Measurements from ENCODE around the gene MDM2. TPM values are rescaled to one million over a fixed set of nuclear protein-coding genes. Genes with fewer than 3 reads are reported as not detected.

Gene MDM2
- total and polyA plus RNA-seq, 8 donors: 30.7 to 132 (median 56.8) TPM

- ATAC-seq (no peak), FAIRE-seq (no peak), DNase-seq (no peak)
- Histone ChIP-seq H3K4me3 (no peak overlapping the region), H3K27ac (no peak overlapping the region), H3K27me3 (no peaks in the 10 kb centered on the region), H3K4me1 (peaks cover 0 to 4% (median 0%) of the 10 kb centered on the region in 3 donors), H3K36me3 (peaks cover 0 to 4% (median 0%) of the 10 kb centered on the region in 3 donors), H3K9me3 (no peaks in the 10 kb centered on the region)
- intact Hi-C loops (cut with DNase I): no loop called here
- TF ChIP-seq, protein P1, sequence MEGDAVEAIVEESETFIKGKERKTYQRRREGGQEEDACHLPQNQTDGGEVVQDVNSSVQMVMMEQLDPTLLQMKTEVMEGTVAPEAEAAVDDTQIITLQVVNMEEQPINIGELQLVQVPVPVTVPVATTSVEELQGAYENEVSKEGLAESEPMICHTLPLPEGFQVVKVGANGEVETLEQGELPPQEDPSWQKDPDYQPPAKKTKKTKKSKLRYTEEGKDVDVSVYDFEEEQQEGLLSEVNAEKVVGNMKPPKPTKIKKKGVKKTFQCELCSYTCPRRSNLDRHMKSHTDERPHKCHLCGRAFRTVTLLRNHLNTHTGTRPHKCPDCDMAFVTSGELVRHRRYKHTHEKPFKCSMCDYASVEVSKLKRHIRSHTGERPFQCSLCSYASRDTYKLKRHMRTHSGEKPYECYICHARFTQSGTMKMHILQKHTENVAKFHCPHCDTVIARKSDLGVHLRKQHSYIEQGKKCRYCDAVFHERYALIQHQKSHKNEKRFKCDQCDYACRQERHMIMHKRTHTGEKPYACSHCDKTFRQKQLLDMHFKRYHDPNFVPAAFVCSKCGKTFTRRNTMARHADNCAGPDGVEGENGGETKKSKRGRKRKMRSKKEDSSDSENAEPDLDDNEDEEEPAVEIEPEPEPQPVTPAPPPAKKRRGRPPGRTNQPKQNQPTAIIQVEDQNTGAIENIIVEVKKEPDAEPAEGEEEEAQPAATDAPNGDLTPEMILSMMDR (IDR thresholded peaks at IDR 0.05): no peak
- 97 to 98% methylated on average over 4 of the region's 4 CpGs for WGBS, 2 donors
Measured at GRCh38 chr12:68878846-68879245, 70.9 kb downstream of the MDM2 start.

- Histone ChIP-seq H3K9me3 (no peaks in the 10 kb centered on the region), H3K27ac (no peak overlapping the region), H3K27me3 (no peaks in the 10 kb centered on the region), H3K4me3 (no peak overlapping the region), H3K4me1 (peaks cover 0 to 4% (median 0%) of the 10 kb centered on the region in 3 donors), H3K36me3 (peaks cover 0 to 4% (median 0%) of the 10 kb centered on the region in 3 donors)
- intact Hi-C loops (cut with DNase I): no loop called here
- 61 to 64% methylated on average over 5 of the region's 5 CpGs for WGBS, 2 donors
- TF ChIP-seq, protein P1 (IDR thresholded peaks at IDR 0.05): no peak
- no peak for ATAC-seq
- no peak for FAIRE-seq
- DNase-seq: no peak
Measured at GRCh38 chr12:68880660-68881325, 72.8 kb downstream of the MDM2 start.

DNA sequence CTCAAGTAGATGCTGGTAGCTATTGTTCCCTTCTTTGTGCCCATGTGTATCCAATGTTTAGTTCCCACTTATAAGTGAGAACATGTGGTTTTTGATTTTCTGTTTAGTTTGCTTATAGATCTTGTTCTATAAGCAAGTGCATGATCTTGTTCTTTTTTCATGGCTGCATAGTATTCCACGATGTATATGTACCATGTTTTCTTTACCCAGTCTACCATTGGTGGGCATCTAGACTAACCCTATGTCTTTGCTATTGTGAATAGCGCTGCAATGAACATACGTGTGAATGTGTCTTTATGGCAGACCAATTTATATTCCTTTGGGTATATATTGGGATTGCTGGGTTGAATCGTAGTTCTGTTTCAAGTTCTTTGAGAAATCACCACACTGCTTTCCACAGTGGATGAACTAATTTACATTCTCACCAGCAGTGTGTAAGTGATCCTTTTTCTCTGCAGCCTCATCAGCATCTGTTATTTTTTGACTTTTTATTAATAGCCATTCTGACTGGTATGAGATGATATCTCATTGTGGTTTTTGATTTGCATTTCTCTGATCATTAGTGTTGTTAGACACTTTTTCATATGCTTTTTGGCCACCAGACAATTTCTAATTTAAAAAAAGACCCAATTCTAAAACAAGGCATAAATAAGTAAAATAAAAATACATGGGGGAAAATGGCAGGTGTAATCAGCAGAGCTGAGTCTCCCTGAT is 74.4 kb downstream of the MDM2 start:
- no peak for FAIRE-seq
- TF ChIP-seq, protein P1 (IDR thresholded peaks at IDR 0.05): no peak
- peaks cover 0 to 4% (median 0%) of the 10 kb centered on the region in 3 donors for H3K4me1 ChIP-seq
- WGBS, 2 donors: 93 to 96% methylated on average over 4 of the region's 4 CpGs
- H3K9me3 ChIP-seq: no peaks in the 10 kb centered on the region
- H3K36me3 ChIP-seq: peaks cover 0 to 4% (median 0%) of the 10 kb centered on the region in 3 donors
- DNase-seq: no peak
- H3K4me3 ChIP-seq: no peak overlapping the region
- ATAC-seq: no peak
- H3K27me3 ChIP-seq: no peaks in the 10 kb centered on the region
- intact Hi-C loops (cut with DNase I): no loop called here
- no peak overlapping the region for H3K27ac ChIP-seq

DNA sequence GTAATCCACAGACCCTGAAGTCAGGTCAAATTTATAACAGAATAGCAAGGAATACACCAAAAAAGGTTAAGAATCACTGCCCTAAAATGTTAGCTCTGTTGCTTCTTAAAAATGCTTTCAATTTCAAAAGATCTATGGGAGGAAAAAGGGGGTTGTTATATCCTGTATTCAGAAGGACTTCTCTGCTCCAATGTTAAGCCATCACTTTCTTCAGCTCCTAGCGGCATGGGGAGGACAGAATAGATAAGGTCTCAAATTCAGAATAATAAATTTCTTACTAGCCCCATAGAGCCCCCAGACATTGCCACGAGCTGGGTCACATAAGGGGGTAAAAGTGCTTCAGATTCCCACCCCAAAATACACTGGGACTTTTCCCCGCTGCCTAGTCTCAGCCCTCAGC is 75.2 kb downstream of the MDM2 start:
- DNase-seq: no peak
- TF ChIP-seq, protein P1 (IDR thresholded peaks at IDR 0.05): no peak
- Histone ChIP-seq H3K9me3 (no peaks in the 10 kb centered on the region), H3K27me3 (no peaks in the 10 kb centered on the region), H3K4me3 (no peak overlapping the region), H3K4me1 (peaks cover 0 to 4% (median 0%) of the 10 kb centered on the region in 3 donors), H3K36me3 (peaks cover 0 to 4% (median 0%) of the 10 kb centered on the region in 3 donors), H3K27ac (no peak overlapping the region)
- intact Hi-C loops (cut with DNase I): no loop called here
- no peak for FAIRE-seq
- WGBS, 2 donors: 87 to 89% methylated on average over 3 of the region's 3 CpGs
- ATAC-seq: no peak

GRCh38 chr12:68884251-68884650 is 76.3 kb downstream of the MDM2 start:
- H3K9me3 ChIP-seq: no peaks in the 10 kb centered on the region
- peaks cover 0 to 4% (median 0%) of the 10 kb centered on the region in 3 donors for H3K36me3 ChIP-seq
- no peak for ATAC-seq
- no peak for DNase-seq
- no peak for FAIRE-seq
- 86 to 92% methylated on average over 5 of the region's 5 CpGs for WGBS, 2 donors
- no peak overlapping the region for H3K27ac ChIP-seq
- H3K4me3 ChIP-seq: no peak overlapping the region
- peaks cover 0 to 4% (median 0%) of the 10 kb centered on the region in 3 donors for H3K4me1 ChIP-seq
- intact Hi-C loops (cut with DNase I): no loop called here
- TF ChIP-seq, protein P1 (IDR thresholded peaks at IDR 0.05): no peak
- H3K27me3 ChIP-seq: no peaks in the 10 kb centered on the region

Data from pancreas (tissue), 10 donors.